Endothelial cell of umbilical vein (primary cell): ENCODE measurements around the gene LCP1.

Experiments used
- CTCF ChIP-seq, 2 donors: IDR thresholded peaks; 1 replicate in 1 of 2; 2 replicates in 1 of 2; pipeline ENCODE4 v1.5.1; 2011; ENCODE audit warnings: low read length in 2 of 2, mild to moderate bottlenecking in 2 of 2, moderate library complexity in 2 of 2, control low read depth in 1 of 2, inconsistent platforms in 1 of 2, low read depth in 1 of 2; ENCODE audit not compliant: insufficient read depth in 1 of 2; ENCODE audit errors: extremely low read depth in 1 of 2
- EZH2 ChIP-seq: IDR thresholded peaks from 2 replicates; pipeline ENCODE4 v1.6.1; 2012; ENCODE audit warnings: borderline replicate concordance, low read depth, mild to moderate bottlenecking, moderate library complexity, low read length, inconsistent platforms; ENCODE audit not compliant: severe bottlenecking
- FOS ChIP-seq: IDR thresholded peaks from 2 replicates; pipeline ENCODE4 v1.6.1; 2011; ENCODE audit warnings: mild to moderate bottlenecking, low read length, moderate library complexity, borderline replicate concordance; ENCODE audit not compliant: insufficient read depth
- MAX ChIP-seq: IDR thresholded peaks from 2 replicates; pipeline ENCODE4 v1.6.1; 2011; ENCODE audit not compliant: insufficient read depth, insufficient read length
- MYC ChIP-seq: IDR thresholded peaks from one replicate; pipeline ENCODE4 v1.6.1; 2011; ENCODE audit warnings: mild to moderate bottlenecking, low read depth, low read length
- POLR2A ChIP-seq: IDR thresholded peaks from 2 replicates; pipeline ENCODE4 v1.6.1; 2012; ENCODE audit warnings: low read depth, mild to moderate bottlenecking, control low read depth, low read length
- POLR2AphosphoS5 ChIP-seq: IDR thresholded peaks from 2 replicates; pipeline ENCODE4 v1.6.1; 2012; ENCODE audit warnings: low read depth, mild to moderate bottlenecking, control low read depth, low read length, moderate library complexity; ENCODE audit not compliant: insufficient read depth

GRCh38 chr13:46207828-46208227, 25.9 kb upstream of the LCP1 start:
- TF ChIP-seq FOS: no peak
- TF ChIP-seq CTCF (IDR thresholded peaks at IDR 0.05; ENCODE audit: extremely low read depth in 1 of 2, insufficient read depth in 1 of 2, low read depth in 1 of 2, low read length in 2 of 2): no peak
- TF ChIP-seq POLR2A: no peak
- no peak for TF ChIP-seq POLR2AphosphoS5
- no peak for TF ChIP-seq MYC
- no peak for TF ChIP-seq EZH2
- TF ChIP-seq MAX: no peak
